Gastroesophageal sphincter (tissue), 4 donors: ENCODE results near the gene GSDME. TPM values are rescaled to one million over a fixed set of nuclear protein-coding genes. Genes with fewer than 3 reads are reported as not detected.

ENCODE experiments used
- ATAC-seq: fragments of 150-250 bp; one replicate; pipeline ENCODE4 v1.9.1; 2016; ENCODE audit warnings: mild to moderate bottlenecking, moderate library complexity
- H3K27ac ChIP-seq, 4 donors: fragments of 200-600 bp; sonication (generic) in 3 of 4; 1 replicate in 3 of 4; 2 replicates in 1 of 4; pipeline ENCODE4 v1.5.1; 2016 to 2019
- H3K27me3 ChIP-seq: fragments of 200-600 bp; sonication (generic); one replicate; pipeline ENCODE4 v1.5.1; 2019
- H3K36me3 ChIP-seq, 2 donors: fragments of 200-600 bp; sonication (generic); one replicate each; pipeline ENCODE4 v1.5.1; 2019; ENCODE audit warnings: control low read depth in 1 of 2
- H3K4me1 ChIP-seq, 3 donors: fragments of 200-600 bp; sonication (generic); 1 replicate in 2 of 3; 2 replicates in 1 of 3; pipeline ENCODE4 v1.5.1; 2016 to 2019; ENCODE audit warnings: control low read depth in 2 of 3
- H3K4me3 ChIP-seq, 2 donors: fragments of 200-600 bp; sonication (generic); one replicate each; pipeline ENCODE4 v1.5.1; 2019; ENCODE audit warnings: mild to moderate bottlenecking in 1 of 2, moderate library complexity in 1 of 2
- H3K9me3 ChIP-seq, 3 donors: fragments of 200-600 bp; sonication (generic); one replicate each; pipeline ENCODE4 v1.5.1; 2017 to 2019; ENCODE audit warnings: control low read depth in 2 of 3
- EP300 ChIP-seq: sonication (generic); formaldehyde crosslinking; IDR thresholded peaks from one replicate; pipeline ENCODE4 v1.6.1; 2017; ENCODE audit warnings: antibody characterized with exemption, mild to moderate bottlenecking
- POLR2A ChIP-seq, 2 donors: fragments of 450-650 bp; IDR thresholded peaks; one replicate each; pipeline ENCODE4 v1.6.1; 2017; ENCODE audit warnings: antibody characterized with exemption in 2 of 2, mild to moderate bottlenecking in 2 of 2, moderate library complexity in 1 of 2
- POLR2AphosphoS5 ChIP-seq: sonication (generic); formaldehyde crosslinking; IDR thresholded peaks from one replicate; pipeline ENCODE4 v1.6.1; 2017; ENCODE audit warnings: antibody characterized with exemption
- WGBS, 2 donors: methylation state at CpG; one replicate each; pipeline ENCODE4 v1.1.5; 2018; ENCODE audit warnings: low coverage in 1 of 2; 5-methylcytosine and 5-hydroxymethylcytosine counted together
- total RNA-seq, 4 donors: library from RNA; depleted of rRNA; stranded (reverse); fragments of >200 nt; gene quantifications; one replicate each; pipeline ENCODE4 v1.1.0, GENCODE V29; 2016
- TF ChIP-seq, protein P1 (sequence below), 4 experiments: fragments of 200-600 bp in 2 of 4; fragments of 450-650 bp in 2 of 4; sonication (generic) in 1 of 4; IDR thresholded peaks; one replicate each; pipeline ENCODE4 v1.5.1; 2017 to 2019; ENCODE audit warnings: antibody characterized with exemption in 4 of 4, mild to moderate bottlenecking in 2 of 4, moderate library complexity in 2 of 4

Gene GSDME
- total RNA-seq, 4 donors from 2014 or later = 6.4 to 9.8 (median 8.4) TPM

DNA sequence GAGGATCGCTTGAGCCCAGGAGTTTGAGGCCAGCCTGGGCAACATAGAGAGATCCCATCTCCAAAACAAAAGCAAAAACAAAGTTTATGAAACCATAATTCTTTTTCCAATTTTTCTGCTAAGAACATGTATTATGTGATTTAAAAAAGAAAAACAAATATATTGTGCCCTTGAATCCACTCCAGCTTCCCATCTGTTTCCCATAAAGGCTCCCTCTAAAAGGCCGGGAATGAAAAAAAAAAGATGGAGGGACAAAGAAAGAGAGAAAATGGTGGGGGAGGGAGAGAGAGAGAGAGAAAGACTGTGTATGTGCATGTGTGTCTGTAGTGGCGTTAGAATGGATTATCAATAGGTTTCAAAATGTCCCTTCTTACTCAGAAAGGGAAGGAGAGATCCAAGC is 20.5 kb upstream of the GSDME start:
- no peaks in the 10 kb centered on the region for H3K4me1 ChIP-seq
- H3K27me3 ChIP-seq = no peaks in the 10 kb centered on the region
- no peaks in the 10 kb centered on the region for H3K9me3 ChIP-seq
- no peak for ATAC-seq
- H3K36me3 ChIP-seq = no peaks in the 10 kb centered on the region
- H3K4me3 ChIP-seq = no peak overlapping the region
- 79% methylated on average over 3 of the region's 3 CpGs; no CpG with 5 or more reads in 1 of the 2 donors for WGBS, 2 donors
- no peak overlapping the region for H3K27ac ChIP-seq
- TF ChIP-seq EP300 (no peak), POLR2AphosphoS5 (no peak), POLR2A (IDR thresholded peaks at IDR 0.05) (no peak)
- TF ChIP-seq, protein P1, sequence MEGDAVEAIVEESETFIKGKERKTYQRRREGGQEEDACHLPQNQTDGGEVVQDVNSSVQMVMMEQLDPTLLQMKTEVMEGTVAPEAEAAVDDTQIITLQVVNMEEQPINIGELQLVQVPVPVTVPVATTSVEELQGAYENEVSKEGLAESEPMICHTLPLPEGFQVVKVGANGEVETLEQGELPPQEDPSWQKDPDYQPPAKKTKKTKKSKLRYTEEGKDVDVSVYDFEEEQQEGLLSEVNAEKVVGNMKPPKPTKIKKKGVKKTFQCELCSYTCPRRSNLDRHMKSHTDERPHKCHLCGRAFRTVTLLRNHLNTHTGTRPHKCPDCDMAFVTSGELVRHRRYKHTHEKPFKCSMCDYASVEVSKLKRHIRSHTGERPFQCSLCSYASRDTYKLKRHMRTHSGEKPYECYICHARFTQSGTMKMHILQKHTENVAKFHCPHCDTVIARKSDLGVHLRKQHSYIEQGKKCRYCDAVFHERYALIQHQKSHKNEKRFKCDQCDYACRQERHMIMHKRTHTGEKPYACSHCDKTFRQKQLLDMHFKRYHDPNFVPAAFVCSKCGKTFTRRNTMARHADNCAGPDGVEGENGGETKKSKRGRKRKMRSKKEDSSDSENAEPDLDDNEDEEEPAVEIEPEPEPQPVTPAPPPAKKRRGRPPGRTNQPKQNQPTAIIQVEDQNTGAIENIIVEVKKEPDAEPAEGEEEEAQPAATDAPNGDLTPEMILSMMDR (IDR thresholded peaks at IDR 0.05) = no peak

DNA sequence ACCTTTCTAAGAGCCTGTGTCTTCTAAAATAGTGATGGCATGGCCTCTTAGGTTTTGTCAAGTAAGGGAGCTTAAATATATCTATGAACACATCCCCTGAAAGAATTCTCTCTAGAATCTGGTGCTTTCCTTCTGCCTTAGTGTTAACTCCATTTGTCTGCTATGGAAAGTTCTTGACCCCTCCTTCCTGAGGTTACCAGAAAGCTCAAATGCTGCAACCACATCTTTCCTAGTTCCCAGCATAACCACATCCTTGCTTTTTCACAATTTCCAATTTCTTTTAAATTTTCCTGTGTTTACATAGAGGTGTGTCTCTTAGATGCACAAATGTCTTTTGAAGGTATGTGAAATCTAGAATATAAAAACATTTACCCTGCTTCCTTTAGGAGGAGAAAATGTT is 16.4 kb upstream of the GSDME start:
- ATAC-seq = no peak
- H3K27ac ChIP-seq = no peak overlapping the region
- H3K4me3 ChIP-seq = no peak overlapping the region
- H3K4me1 ChIP-seq = no peaks in the 10 kb centered on the region
- no peaks in the 10 kb centered on the region for H3K27me3 ChIP-seq
- peaks cover 0 to 21% (median 0%) of the 10 kb centered on the region in 3 donors for H3K9me3 ChIP-seq
- H3K36me3 ChIP-seq = no peaks in the 10 kb centered on the region
- no peak for TF ChIP-seq POLR2A (IDR thresholded peaks at IDR 0.05)
- no peak for TF ChIP-seq POLR2AphosphoS5
- no peak for TF ChIP-seq EP300

DNA sequence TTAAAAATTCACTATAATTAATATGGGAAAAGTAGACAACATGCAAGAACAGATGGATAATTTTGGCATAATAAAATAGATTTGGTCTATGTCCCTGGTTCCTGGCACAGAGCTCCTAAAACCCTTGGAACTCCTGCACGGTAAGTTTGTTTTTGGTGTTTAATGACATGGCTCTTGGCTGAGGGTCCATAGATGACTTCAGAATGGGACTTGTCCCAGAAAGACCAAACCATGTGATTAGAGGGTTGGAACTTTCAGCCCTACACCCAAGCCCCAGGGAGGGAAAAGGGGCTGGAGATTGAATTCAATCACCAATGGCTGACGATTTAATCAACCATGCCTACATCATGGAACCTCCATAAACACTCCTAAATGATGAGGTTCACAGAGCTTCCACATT is 12.6 kb upstream of the GSDME start:
- WGBS, 2 donors = 38 to 100% methylated on average over 1 of the region's 2 CpGs
- H3K4me3 ChIP-seq = no peak overlapping the region
- H3K36me3 ChIP-seq = no peaks in the 10 kb centered on the region
- no peaks in the 10 kb centered on the region for H3K27me3 ChIP-seq
- no peak overlapping the region for H3K27ac ChIP-seq
- H3K9me3 ChIP-seq = peaks cover 0 to 21% (median 0%) of the 10 kb centered on the region in 3 donors
- TF ChIP-seq EP300 = no peak
- TF ChIP-seq, protein P1 (IDR thresholded peaks at IDR 0.05) = no peak
- no peak for TF ChIP-seq POLR2A (IDR thresholded peaks at IDR 0.05)
- no peak for TF ChIP-seq POLR2AphosphoS5
- peak; percentile 7 for ATAC-seq
- no peaks in the 10 kb centered on the region for H3K4me1 ChIP-seq

DNA sequence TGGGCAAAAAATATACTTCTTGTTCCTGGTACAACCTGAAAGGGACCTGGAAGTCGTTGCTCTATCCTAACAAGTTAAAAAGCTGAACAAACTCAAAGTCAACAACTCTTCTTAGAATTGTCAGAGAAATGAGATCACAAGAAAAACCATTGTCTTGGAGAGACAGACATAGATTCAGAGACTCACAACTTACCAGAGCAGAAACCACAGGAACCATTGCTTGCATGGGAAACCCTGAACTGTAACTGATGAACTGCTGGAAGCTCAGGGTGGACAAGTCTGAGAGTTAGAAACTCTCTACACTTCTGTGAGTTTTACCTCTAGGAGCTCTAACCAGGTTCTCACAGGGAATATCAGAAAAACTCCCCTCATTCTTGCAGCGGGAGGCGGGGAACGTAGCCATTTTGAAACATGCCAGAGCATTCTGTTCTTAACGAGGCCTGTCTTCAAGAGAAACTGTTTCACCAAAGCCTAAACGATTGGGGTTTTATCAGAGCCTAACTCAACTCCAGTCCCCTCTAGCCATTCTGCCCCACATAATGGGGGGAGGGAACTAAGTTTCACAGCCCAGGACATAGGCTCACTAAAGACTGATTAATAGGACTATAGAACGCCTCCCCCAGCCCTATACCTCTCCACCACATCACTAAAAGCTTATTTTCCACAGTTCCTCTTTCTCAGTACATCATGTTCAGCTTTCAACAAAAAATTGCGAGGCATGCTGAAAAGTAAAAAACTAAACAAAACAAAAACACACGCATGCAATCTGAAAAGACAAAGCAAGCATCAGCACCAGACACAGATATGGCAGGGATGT is 12.0 kb upstream of the GSDME start:
- Histone ChIP-seq H3K36me3 (no peaks in the 10 kb centered on the region), H3K27ac (no peak overlapping the region), H3K27me3 (no peaks in the 10 kb centered on the region), H3K4me1 (no peaks in the 10 kb centered on the region), H3K4me3 (no peak overlapping the region), H3K9me3 (peaks cover 0 to 21% (median 0%) of the 10 kb centered on the region in 3 donors)
- no peak for TF ChIP-seq POLR2AphosphoS5
- TF ChIP-seq, protein P1 (IDR thresholded peaks at IDR 0.05) = no peak
- no peak for TF ChIP-seq POLR2A (IDR thresholded peaks at IDR 0.05)
- no peak for TF ChIP-seq EP300
- ATAC-seq = no peak
- WGBS, 2 donors = 52 to 76% methylated on average over 4 to 5 of the region's 9 CpGs

DNA sequence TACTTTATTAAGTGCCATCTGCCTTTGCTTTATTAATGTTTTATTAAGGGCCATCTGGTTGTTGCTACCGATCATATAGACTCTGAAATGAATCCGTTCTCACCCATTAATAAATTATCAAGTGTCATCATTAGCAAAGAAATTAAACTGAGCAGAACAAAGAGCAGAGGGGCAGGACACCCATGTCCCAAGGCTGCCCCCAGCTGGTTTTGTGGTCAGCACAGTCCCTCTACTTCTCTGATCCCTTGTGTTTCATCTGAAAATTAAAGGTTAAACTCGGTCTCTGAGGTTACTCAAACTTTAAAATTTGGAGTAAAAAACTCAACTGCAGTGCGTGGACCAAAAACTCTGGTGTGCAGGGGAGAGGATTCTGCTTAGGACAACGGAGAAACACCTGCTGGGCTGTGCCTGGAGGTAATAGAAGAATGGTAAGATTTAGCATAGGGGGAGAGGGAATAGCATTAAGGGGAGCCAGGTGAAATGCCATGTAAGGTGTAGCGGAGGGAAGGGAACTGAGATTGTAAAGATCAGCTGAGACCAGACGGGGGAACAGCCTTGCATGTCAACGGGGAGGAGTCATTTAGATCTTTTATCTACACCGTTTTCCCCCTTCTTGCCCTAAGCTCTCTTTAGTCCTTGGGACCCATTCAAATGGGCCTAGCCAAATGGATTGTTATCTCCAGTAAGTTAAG is 10.8 kb upstream of the GSDME start:
- Histone ChIP-seq H3K36me3 (no peaks in the 10 kb centered on the region), H3K4me3 (no peak overlapping the region), H3K4me1 (no peaks in the 10 kb centered on the region), H3K27me3 (no peaks in the 10 kb centered on the region), H3K9me3 (peaks cover 0 to 21% (median 0%) of the 10 kb centered on the region in 3 donors), H3K27ac (no peak overlapping the region)
- TF ChIP-seq, protein P1 (IDR thresholded peaks at IDR 0.05) = no peak
- no peak for ATAC-seq
- 61 to 66% methylated on average over 6 to 9 of the region's 9 CpGs for WGBS, 2 donors
